ENCODE results near the gene LHFPL5. TPM values are rescaled to one million over a fixed set of nuclear protein-coding genes. Genes with fewer than 3 reads are reported as not detected.

Gene LHFPL5
- total and polyA plus RNA-seq, 11 donors, result not detected

- peaks cover 0 to 32% (median 14%) of the 10 kb centered on the region in 9 donors for H3K27me3 ChIP-seq
- H3K4me3 ChIP-seq, result no peak overlapping the region
- no peaks in the 10 kb centered on the region for H3K4me1 ChIP-seq
- intact Hi-C loops (cut with DNase I), result no loop called here
- ATAC-seq (no peak), DNase-seq (no peak)
- TF ChIP-seq POLR2A (IDR thresholded peaks at IDR 0.05), result no peak
- TF ChIP-seq CTCF (IDR thresholded peaks at IDR 0.05), result no peak
- no peak overlapping the region for H3K27ac ChIP-seq
- 52 to 58% (median 53%) methylated on average over 4 of the region's 4 CpGs for WGBS, 4 donors
- no peaks in the 10 kb centered on the region for H3K36me3 ChIP-seq
- H3K9me3 ChIP-seq, result no peaks in the 10 kb centered on the region
These were observed 35.9 kb upstream of the LHFPL5 start for GRCh38 chr6:35769211-35769610.

GRCh38 chr6:35771343-35771627 is 33.9 kb upstream of the LHFPL5 start:
- no peak overlapping the region for H3K4me3 ChIP-seq
- 57 to 80% (median 65%) methylated on average over 1 to 5 of the region's 5 CpGs for WGBS, 4 donors
- no peaks in the 10 kb centered on the region for H3K9me3 ChIP-seq
- ATAC-seq, result no peak
- H3K4me1 ChIP-seq, result peaks cover 0 to 4% (median under 1%) of the 10 kb centered on the region in 12 donors
- peaks cover 0 to 27% (median 7%) of the 10 kb centered on the region in 9 donors for H3K27me3 ChIP-seq
- no peaks in the 10 kb centered on the region for H3K36me3 ChIP-seq
- H3K27ac ChIP-seq, result no peak overlapping the region
- intact Hi-C loops (cut with DNase I), result no loop called here
- TF ChIP-seq CTCF (IDR thresholded peaks at IDR 0.05) (no peak), POLR2A (IDR thresholded peaks at IDR 0.05) (no peak)
- DNase-seq, result no peak

- TF ChIP-seq CTCF (IDR thresholded peaks at IDR 0.05) (no peak), POLR2A (IDR thresholded peaks at IDR 0.05) (no peak)
- Histone ChIP-seq H3K9me3 (no peaks in the 10 kb centered on the region), H3K4me3 (no peak overlapping the region), H3K4me1 (peaks cover 0 to 9% (median 5%) of the 10 kb centered on the region in 12 donors), H3K36me3 (no peaks in the 10 kb centered on the region), H3K27ac (no peak overlapping the region), H3K27me3 (peaks cover 0 to 33% (median 12%) of the 10 kb centered on the region in 9 donors)
- intact Hi-C loops (cut with DNase I), result no loop called here
- 78 to 92% (median 86%) methylated on average over 9 to 11 of the region's 11 CpGs for WGBS, 4 donors
- DNase-seq (no peak), ATAC-seq (no peak)
These were observed 30.9 kb upstream of the LHFPL5 start for GRCh38 chr6:35774116-35774794.

GRCh38 chr6:35775031-35775430 is 30.1 kb upstream of the LHFPL5 start:
- no peak for TF ChIP-seq POLR2A (IDR thresholded peaks at IDR 0.05)
- TF ChIP-seq CTCF (IDR thresholded peaks at IDR 0.05), result no peak
- peaks cover 0 to 33% (median 12%) of the 10 kb centered on the region in 9 donors for H3K27me3 ChIP-seq

More at GRCh38 chr6:35775031-35775430, 30.1 kb upstream of the LHFPL5 start:
- 63 to 80% (median 71%) methylated on average over 6 of the region's 6 CpGs for WGBS, 4 donors
- Histone ChIP-seq H3K4me1 (peaks cover 0 to 9% (median 5%) of the 10 kb centered on the region in 12 donors), H3K9me3 (no peaks in the 10 kb centered on the region), H3K27ac (no peak overlapping the region), H3K4me3 (no peak overlapping the region), H3K36me3 (no peaks in the 10 kb centered on the region)
- intact Hi-C loops (cut with DNase I), result no loop called here
- ATAC-seq (no peak), DNase-seq (no peak)

Measured in heart left ventricle (tissue), 16 donors.